KOPT-K1 (cell line): ENCODE measurements around the gene PRR33.

Source experiments
- H3K27ac ChIP-seq: fragments of 200-600 bp; sonication (generic); 2 replicates; pipeline ENCODE4 v1.5.1; 2016; ENCODE audit warnings: antibody characterized with exemption, mild to moderate bottlenecking, low read depth, low read length; ENCODE audit not compliant: poor library complexity, severe bottlenecking
- H3K36me3 ChIP-seq: fragments of 200-600 bp; sonication (generic); 2 replicates; pipeline ENCODE4 v1.5.1; 2017; ENCODE audit warnings: antibody characterized with exemption, mild to moderate bottlenecking, low read length, moderate library complexity; ENCODE audit not compliant: insufficient read depth
- H3K9me3 ChIP-seq: fragments of 200-600 bp; sonication (generic); 2 replicates; pipeline ENCODE4 v1.5.1; 2017; ENCODE audit warnings: antibody characterized with exemption, low read length, mild to moderate bottlenecking; ENCODE audit not compliant: insufficient read depth, poor library complexity, severe bottlenecking

Gene PRR33

GRCh38 chr11:1922481-1923081, 30.9 kb upstream of the PRR33 start:
- Histone ChIP-seq H3K36me3 (no peaks in the 10 kb centered on the region), H3K9me3 (no peaks in the 10 kb centered on the region), H3K27ac (peak overlapping the region; percentile 60)

GRCh38 chr11:1921574-1922141, 30.0 kb upstream of the PRR33 start:
- Histone ChIP-seq H3K36me3 (no peaks in the 10 kb centered on the region), H3K9me3 (no peaks in the 10 kb centered on the region), H3K27ac (no peak overlapping the region)

GRCh38 chr11:1920909-1921573, 29.3 kb upstream of the PRR33 start:
- Histone ChIP-seq H3K9me3 (no peaks in the 10 kb centered on the region), H3K36me3 (no peaks in the 10 kb centered on the region), H3K27ac (no peak overlapping the region)

GRCh38 chr11:1920128-1920908, 28.6 kb upstream of the PRR33 start:
- no peaks in the 10 kb centered on the region for H3K9me3 ChIP-seq
- H3K36me3 ChIP-seq, result no peaks in the 10 kb centered on the region
- H3K27ac ChIP-seq, result no peak overlapping the region

GRCh38 chr11:1919391-1920127, 27.9 kb upstream of the PRR33 start, which contains the start of gene TNNT3:
Gene TNNT3, plus strand, starts transcription at chr11:1919703. Its CDS starts 3,172 bp downstream, at chr11:1922875.
- Histone ChIP-seq H3K36me3 (no peaks in the 10 kb centered on the region), H3K27ac (no peak within 1 kb of the TSS), H3K9me3 (no peaks in the 10 kb centered on the region)

- no peaks in the 10 kb centered on the region for H3K36me3 ChIP-seq
- no peaks in the 10 kb centered on the region for H3K9me3 ChIP-seq
- no peak overlapping the region for H3K27ac ChIP-seq
These were observed 27.0 kb upstream of the PRR33 start for GRCh38 chr11:1918436-1919315.

- H3K36me3 ChIP-seq, result no peaks in the 10 kb centered on the region
- no peak overlapping the region for H3K27ac ChIP-seq
- no peaks in the 10 kb centered on the region for H3K9me3 ChIP-seq
These were observed 26.1 kb upstream of the PRR33 start for GRCh38 chr11:1917523-1918435.

GRCh38 chr11:1916986-1917522, 25.4 kb upstream of the PRR33 start:
- no peaks in the 10 kb centered on the region for H3K9me3 ChIP-seq
- H3K27ac ChIP-seq, result no peak overlapping the region
- no peaks in the 10 kb centered on the region for H3K36me3 ChIP-seq

GRCh38 chr11:1916132-1916985, 24.7 kb upstream of the PRR33 start:
- Histone ChIP-seq H3K36me3 (no peaks in the 10 kb centered on the region), H3K9me3 (no peaks in the 10 kb centered on the region), H3K27ac (no peak overlapping the region)

- H3K27ac ChIP-seq, result no peak overlapping the region
- no peaks in the 10 kb centered on the region for H3K9me3 ChIP-seq
- no peaks in the 10 kb centered on the region for H3K36me3 ChIP-seq
These were observed 24.1 kb upstream of the PRR33 start for GRCh38 chr11:1915795-1916131.

- no peaks in the 10 kb centered on the region for H3K36me3 ChIP-seq
- no peaks in the 10 kb centered on the region for H3K9me3 ChIP-seq
- H3K27ac ChIP-seq, result no peak overlapping the region
These were observed 21.8 kb upstream of the PRR33 start for GRCh38 chr11:1913271-1914060.
